Body of pancreas (tissue), 4 donors: Measurements from ENCODE around the gene ZFHX3.

Source experiments
- POLR2A ChIP-seq, 3 donors: fragments of 450-650 bp; IDR thresholded peaks; one replicate each; pipeline ENCODE4 v1.6.1; 2016; ENCODE audit warnings: antibody characterized with exemption in 3 of 3, mild to moderate bottlenecking in 2 of 3
- TF ChIP-seq, protein P1 (sequence below), 7 experiments: fragments of 450-650 bp in 4 of 7; fragments of 200-600 bp in 3 of 7; sonication (generic) in 3 of 7; IDR thresholded peaks; one replicate each; pipeline ENCODE4 v1.5.1; 2016 to 2019; ENCODE audit warnings: antibody characterized with exemption in 7 of 7

DNA sequence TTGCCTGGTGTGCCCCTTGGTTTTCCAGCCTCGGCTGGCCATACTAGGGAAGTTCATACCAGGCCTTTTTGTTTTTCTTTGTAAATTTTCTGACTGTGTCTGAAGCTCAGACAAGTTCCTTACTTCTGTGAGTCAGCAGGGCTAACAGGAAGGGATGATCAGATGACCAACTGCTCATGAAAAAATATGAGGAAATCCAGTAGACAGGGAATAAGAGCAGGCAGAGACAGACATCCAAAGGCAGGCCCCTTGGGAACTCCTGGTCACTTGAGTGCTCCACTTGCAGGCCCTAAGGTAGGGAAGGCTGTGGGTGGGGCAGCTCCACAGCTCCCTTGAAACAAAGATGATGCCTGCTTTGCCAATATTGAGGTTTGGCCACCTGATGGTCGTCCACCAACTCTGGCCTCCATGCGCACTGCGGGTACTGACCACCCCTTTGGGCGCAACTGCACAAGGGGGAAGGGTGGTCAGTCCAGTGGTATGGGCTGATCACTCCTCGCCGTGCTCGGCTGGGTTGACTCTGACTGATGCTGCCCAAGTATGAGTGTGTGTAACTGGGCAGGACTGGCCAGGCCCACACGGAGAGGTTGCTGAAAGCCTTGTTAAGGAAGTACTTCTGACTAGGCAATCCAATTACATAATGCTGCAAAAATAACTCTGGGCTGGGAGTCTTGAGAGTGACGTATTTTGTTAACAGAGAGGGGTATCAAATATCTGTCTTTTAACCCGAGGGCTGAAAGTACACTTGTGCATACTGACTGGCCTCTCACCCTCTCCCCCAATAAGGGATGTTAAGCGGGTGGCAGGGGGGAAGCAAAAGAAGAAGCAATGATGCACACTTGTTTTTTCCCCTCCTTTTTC is 20.8 kb upstream of the ZFHX3 start:
- peak in 2 of 3 donors; percentile 44 to 52 for TF ChIP-seq POLR2A (IDR thresholded peaks at IDR 0.05)
- TF ChIP-seq, protein P1, sequence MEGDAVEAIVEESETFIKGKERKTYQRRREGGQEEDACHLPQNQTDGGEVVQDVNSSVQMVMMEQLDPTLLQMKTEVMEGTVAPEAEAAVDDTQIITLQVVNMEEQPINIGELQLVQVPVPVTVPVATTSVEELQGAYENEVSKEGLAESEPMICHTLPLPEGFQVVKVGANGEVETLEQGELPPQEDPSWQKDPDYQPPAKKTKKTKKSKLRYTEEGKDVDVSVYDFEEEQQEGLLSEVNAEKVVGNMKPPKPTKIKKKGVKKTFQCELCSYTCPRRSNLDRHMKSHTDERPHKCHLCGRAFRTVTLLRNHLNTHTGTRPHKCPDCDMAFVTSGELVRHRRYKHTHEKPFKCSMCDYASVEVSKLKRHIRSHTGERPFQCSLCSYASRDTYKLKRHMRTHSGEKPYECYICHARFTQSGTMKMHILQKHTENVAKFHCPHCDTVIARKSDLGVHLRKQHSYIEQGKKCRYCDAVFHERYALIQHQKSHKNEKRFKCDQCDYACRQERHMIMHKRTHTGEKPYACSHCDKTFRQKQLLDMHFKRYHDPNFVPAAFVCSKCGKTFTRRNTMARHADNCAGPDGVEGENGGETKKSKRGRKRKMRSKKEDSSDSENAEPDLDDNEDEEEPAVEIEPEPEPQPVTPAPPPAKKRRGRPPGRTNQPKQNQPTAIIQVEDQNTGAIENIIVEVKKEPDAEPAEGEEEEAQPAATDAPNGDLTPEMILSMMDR (IDR thresholded peaks at IDR 0.05): no peak
